ENCODE data around the gene ZBTB8B. TPM values are rescaled to one million over a fixed set of nuclear protein-coding genes. Genes with fewer than 3 reads are reported as not detected.

Gene ZBTB8B
- total RNA-seq = 1 to 10 TPM in 1 of 4 donors, under 1 TPM in 1, not detected in 2; 0.06 to 3.6 TPM

DNA sequence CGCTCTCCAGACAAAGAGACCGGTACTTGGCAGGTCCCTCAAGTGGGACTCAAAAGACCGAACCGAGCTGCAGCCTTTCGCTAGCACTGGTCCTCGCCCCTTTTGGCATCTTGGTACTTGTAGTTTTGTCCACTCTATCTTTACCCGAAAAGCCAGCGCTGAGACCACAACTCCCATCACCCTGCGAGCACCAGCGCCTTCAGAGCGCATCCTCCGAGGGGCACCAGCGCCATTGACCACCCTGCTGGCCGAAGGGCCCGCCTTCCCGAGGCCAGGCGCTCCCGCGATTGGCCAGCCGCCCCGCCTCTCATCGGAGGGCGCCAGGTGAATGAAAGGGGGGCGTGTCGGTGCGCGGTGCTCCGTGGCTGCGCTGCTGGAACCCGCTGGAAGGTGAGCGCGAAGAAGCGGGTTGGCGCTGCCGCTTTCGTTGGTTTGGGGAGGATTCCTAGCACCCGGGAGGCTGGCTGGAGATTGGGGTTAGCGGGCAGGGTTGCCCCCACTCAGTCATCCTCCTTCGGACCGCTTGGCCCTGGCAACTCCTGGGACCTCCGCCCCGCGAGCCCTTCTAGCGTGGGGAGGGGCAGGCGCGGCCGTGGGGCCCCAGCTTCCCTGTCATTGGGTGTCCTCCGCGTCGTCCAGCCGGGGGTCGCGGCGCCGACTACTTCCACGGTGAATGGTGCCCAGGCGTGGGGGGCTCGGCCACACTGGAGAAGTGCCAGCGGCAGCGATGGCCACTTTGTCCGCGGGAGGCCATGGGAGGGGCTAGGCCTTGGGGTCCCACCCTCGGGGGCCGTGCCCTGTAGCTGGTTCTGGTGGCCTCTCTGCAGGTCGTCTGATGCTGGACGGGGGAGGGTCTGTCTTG, at the start of gene ZBTB8B:
Gene ZBTB8B (plus strand): TSS at position 357 of the 862 bp plus-strand sequence. CDS start 5,553 bp downstream, outside the sequence.
- Histone ChIP-seq H3K9me3 (no peaks in the 10 kb centered on the region), H3K27ac (no peak within 1 kb of the TSS), H3K36me3 (no peaks in the 10 kb centered on the region), H3K27me3 (no peaks in the 10 kb centered on the region), H3K4me3 (peak within 1 kb of the TSS; percentile 32), H3K4me1 (peaks cover 0 to 8% of the 10 kb centered on the region in 2 donors)
- TF ChIP-seq, protein P1, sequence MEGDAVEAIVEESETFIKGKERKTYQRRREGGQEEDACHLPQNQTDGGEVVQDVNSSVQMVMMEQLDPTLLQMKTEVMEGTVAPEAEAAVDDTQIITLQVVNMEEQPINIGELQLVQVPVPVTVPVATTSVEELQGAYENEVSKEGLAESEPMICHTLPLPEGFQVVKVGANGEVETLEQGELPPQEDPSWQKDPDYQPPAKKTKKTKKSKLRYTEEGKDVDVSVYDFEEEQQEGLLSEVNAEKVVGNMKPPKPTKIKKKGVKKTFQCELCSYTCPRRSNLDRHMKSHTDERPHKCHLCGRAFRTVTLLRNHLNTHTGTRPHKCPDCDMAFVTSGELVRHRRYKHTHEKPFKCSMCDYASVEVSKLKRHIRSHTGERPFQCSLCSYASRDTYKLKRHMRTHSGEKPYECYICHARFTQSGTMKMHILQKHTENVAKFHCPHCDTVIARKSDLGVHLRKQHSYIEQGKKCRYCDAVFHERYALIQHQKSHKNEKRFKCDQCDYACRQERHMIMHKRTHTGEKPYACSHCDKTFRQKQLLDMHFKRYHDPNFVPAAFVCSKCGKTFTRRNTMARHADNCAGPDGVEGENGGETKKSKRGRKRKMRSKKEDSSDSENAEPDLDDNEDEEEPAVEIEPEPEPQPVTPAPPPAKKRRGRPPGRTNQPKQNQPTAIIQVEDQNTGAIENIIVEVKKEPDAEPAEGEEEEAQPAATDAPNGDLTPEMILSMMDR (IDR thresholded peaks at IDR 0.05) = peak in 1 of 4 experiments; percentile 29
- peak; percentile 7 to 22 for TF ChIP-seq POLR2A (IDR thresholded peaks at IDR 0.05)
- intact Hi-C loops (cut with DNase I; ENCODE audit: low total_unique reads) = no loop called here
- DNase-seq = peak; percentile 77 to 80

DNA sequence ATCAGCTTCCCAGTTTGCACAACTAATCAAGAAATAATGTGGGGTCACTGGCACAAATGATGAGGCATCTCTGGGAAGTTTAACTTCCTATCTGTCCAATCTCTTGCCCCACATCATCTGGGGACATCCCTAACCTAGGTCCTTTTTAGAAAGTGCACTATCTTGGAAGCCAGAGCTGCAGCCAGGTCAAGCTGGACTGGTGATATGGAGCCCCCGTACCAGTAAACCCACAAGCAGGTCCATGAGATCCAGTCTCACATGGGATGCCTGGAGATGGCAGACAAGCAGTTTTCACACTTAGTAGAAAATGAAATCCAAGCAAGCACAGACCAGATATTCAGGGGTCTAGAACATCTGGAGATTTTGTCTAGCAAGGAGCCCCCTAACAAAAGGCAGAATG, 43.1 kb upstream of the ZBTB8B start:
- intact Hi-C loops (cut with DNase I; ENCODE audit: low total_unique reads) = no loop called here
- Histone ChIP-seq H3K36me3 (no peaks in the 10 kb centered on the region), H3K4me1 (peaks cover 0 to 4% of the 10 kb centered on the region in 2 donors), H3K27me3 (no peaks in the 10 kb centered on the region), H3K27ac (no peak overlapping the region), H3K4me3 (no peak overlapping the region), H3K9me3 (peaks cover 0 to 8% of the 10 kb centered on the region in 2 donors)
- TF ChIP-seq, protein P1 (IDR thresholded peaks at IDR 0.05) = no peak
- no peak for TF ChIP-seq POLR2A (IDR thresholded peaks at IDR 0.05)
- DNase-seq = no peak

DNA sequence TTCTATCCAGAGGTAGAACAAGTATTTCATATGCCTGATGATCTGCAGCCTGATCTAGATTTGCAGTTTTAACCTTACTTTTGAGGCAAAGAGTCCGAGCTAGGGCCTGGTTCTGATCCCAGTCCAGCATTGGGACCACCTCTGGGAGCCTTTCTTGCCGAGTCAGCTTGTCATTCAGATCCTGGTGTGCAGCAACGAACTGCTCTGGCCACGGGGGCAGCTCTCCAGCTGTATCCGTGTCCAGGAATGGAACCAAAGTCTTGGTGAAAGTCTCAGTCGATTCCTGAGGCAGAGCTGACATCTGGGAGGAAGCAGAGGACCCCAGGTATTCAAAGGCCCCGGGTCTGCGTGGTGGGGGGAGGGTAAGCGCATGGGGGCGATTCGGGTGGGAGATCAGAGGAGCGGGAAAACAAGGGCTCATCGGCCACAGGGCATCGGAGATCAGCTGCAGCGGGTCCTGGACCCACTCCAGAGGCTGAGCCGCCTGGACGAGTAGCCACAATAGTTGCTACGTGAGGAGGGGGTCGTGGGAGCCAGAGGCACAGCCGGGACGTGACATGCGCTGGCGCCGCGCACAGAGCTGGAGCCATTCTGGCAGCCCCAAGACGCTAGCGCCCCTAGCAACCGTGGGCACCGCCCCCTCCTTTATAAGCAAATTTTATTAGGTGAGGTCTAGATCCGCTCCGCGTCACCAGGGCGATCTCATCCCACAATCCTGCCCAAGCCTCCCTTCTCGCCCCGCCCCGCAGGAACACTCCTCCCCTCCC, 38.2 kb upstream of the ZBTB8B start:
- peak; percentile 26 to 30 for DNase-seq
- Histone ChIP-seq H3K4me1 (peaks cover 0 to 7% of the 10 kb centered on the region in 2 donors), H3K27me3 (no peaks in the 10 kb centered on the region), H3K36me3 (no peaks in the 10 kb centered on the region), H3K9me3 (no peaks in the 10 kb centered on the region), H3K4me3 (peak overlapping the region; percentile 17), H3K27ac (no peak overlapping the region)
- TF ChIP-seq, protein P1 (IDR thresholded peaks at IDR 0.05) = no peak
- intact Hi-C loops (cut with DNase I; ENCODE audit: low total_unique reads) = no loop called here

DNA sequence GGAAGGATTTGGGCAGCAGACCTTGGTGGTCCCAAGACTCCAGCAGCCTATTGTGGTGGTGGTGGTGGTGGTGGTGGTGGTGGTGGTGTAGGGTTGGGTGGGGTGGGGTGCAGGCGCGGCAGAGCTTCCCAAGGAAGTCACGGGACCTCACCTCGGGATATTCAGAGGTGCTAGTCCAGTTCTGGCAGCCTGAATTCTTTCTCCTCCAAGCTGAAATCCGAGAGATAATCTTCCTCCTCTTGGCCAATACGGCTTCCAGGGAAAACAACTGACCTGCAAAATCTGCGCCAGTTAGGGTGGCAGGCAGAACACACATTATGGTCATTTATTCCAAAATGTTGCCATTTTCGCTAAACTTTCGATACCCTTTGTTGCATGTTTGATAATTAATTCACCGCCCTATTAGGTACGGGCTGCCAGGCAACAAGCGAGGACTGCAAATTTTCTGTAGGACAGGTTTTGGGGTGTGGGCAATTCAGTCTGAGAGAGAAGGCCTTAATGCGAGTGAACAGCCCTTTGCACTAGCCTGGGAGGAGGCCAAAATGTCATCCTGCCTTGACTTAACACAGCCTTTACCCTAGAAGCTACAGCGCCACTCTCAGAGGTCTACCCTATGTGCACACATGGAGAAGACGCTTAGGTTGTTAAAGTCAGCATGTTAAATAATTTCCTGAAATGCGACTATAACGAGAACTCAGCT, 37.5 kb upstream of the ZBTB8B start:
- intact Hi-C loops (cut with DNase I; ENCODE audit: low total_unique reads) = no loop called here
- H3K9me3 ChIP-seq = no peaks in the 10 kb centered on the region
- DNase-seq = no peak
- TF ChIP-seq, protein P1 (IDR thresholded peaks at IDR 0.05) = no peak
- TF ChIP-seq POLR2A (IDR thresholded peaks at IDR 0.05) = no peak
- H3K27me3 ChIP-seq = no peaks in the 10 kb centered on the region
- H3K36me3 ChIP-seq = no peaks in the 10 kb centered on the region
- H3K4me3 ChIP-seq = peak overlapping the region; percentile 17
- peaks cover 0 to 7% of the 10 kb centered on the region in 2 donors for H3K4me1 ChIP-seq
- no peak overlapping the region for H3K27ac ChIP-seq

Data from uterus (tissue), 4 donors.